ENCODE results near the gene MMRN1.

MMRN1 gene

DNA sequence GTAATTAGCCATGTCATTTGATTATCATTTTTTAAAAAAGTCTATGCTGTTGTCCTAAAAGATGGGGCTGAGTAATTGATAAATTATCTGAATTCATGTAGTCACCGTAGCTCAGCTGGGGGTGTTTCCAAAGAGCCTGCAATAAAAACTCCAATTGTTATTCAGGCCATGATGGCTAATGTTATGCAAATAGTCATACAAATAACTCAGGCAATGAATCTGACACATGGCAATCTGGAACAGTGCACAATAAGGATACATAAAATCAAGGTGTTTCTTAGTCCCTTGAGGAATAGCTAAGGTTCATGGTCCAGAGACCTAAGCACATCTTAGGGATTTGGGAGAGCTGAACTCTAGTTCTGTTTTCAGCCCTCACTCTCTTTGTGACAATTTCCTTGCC lies 15.2 kb downstream of the MMRN1 start:
- no peak for DNase-seq

GRCh38 chr4:89913623-89914022 lies 19.0 kb downstream of the MMRN1 start:
- DNase-seq: no peak

- no peak for DNase-seq
These were observed 20.2 kb downstream of the MMRN1 start for GRCh38 chr4:89914609-89915550.

DNA sequence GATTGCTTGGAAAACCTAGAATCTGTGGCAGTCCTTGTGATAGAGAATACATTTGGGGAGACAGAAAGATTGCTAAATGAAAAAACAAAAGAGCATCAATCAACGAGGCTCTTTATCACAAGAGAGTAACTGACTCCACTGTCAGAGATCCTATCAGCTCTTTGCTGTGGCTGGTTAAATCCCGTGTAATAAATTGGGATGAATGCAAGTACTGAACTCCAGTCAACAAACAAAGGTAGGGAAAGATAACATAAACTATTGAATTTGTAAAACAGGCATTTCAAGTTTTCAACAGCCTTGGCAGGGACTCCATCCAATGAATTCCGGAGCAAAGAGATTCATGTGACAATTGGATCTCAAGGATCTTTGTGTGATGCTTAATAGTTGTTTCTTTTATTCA lies 21.3 kb downstream of the MMRN1 start:
- no peak for DNase-seq

DNA sequence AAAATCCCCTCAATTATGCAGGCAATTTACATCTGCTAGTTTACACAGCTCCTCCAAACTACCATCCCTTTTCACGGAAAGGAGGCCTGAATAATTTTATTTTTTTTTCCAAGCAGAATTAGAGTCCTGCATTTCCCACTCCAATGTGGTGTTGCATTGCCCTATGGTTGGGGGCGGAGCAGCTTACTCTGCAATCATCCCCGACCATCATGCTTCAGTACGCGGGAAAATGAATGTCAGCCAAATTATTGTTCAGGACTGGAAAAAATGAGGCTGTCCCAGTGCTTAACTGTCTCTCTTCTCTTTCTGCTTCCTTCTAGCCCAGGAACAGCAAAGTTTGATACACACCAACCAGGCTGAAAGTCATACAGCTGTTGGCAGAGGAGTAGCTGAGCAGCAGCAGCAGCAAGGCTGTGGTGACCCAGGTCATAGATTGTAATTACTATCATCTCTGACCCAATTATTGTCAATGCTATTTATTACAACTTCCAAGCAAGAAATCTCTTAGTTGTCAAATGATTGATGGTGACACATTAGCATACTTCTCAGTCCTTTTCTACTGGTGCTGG lies 28.3 kb downstream of the MMRN1 start:
- no peak for DNase-seq

DNA sequence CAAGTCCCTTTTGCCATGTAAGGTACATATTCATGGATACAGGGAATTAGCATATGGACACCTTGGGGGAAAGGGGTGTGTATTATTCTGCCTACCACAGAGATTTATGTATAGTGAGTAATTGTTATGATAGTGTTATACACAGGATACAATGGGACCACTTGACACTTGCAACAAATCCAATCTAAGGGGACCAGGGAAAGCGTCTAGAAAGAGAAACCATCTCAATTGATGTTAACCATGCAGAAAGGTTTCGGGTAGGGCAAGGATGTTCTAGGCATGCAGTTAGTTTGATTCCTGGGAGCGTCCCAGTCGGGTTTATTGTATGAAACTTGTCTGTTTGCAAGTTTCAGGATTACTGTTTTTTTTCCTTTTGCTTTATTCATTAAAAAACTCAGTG lies 34.2 kb downstream of the MMRN1 start:
- DNase-seq: no peak

DNA sequence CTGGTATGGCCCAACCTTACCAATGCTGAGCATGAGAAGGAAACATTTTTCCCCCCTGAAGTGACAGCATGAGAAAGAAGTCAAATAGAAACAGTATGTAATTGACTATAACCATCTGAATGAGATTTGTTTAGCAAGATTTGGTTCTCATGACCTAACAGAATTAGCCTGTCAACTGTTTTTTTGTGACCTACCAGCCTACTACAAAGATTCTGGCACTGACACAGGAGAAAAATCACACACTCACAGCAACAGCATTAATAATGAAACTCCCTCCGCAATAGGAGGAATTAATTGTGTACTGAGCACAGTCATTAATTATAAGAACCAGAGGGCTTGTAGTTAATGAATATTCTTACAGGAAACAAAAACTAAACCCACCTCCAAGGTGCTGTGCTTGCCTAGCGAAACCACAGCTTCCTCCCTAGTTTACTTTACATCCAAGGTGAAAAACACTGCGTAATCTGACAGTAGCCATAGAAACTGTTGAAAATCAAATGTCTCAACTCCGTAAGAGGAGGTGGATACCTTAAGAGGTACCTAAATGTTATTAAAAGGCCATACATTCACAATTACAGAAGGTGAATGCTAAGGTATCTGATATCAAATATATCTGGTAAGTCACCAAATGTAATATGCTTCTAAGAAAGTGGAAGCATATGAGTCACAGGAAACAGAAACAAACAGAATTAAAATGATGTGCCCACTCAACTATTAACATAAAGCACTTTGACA lies 34.9 kb downstream of the MMRN1 start:
- DNase-seq: no peak

GRCh38 chr4:89939546-89939945 lies 44.9 kb downstream of the MMRN1 start:
- DNase-seq: no peak

DNA sequence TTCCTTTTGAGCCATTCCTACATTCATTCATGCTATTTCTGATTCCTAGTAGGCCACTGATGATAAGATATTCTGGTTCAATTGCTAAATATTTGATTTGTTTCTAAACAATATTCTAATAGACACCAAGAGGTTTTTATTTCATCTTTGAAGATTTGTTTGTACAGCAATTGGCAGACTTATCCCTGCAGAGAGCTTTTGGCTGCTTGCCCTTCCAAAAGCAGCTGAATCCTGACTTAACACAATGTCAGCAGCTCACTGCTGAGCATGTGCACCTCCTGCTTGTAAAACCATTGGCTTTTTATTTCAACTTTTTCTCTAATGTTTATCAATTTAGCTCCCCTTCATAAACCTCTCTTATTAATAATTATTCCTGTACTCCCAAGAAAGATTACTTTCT lies 45.3 kb downstream of the MMRN1 start:
- DNase-seq: no peak

GRCh38 chr4:89942811-89943210 lies 48.2 kb downstream of the MMRN1 start:
- no peak for DNase-seq

DNA sequence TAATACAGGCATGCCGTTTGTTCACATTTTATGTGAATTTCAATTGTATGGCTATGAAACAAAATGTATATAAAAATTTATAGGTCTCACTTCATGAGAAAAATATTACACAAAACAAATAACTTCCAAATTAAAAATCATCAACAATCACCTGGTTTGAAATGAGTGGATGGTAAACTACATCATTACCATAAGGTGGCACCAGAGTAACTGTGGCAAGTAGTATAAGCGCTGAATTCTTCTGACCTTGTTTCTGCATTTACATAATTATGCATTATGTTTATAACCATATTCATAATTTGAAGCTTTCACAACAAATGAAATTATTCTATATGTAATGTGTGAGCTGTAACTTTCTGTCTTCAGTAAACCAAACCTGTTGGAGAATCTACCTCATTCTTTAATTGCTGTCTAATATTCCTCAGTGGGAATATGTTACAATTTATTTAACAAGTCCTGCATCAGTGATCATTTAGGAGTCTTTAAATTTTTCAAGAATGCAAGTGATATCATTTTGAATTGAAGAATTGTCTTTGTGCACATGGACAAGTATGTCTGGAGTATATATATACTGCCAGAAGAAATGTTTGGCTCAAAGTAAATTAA lies 55.2 kb downstream of the MMRN1 start:
- DNase-seq: no peak

- no peak for DNase-seq
These were observed 57.8 kb downstream of the MMRN1 start for GRCh38 chr4:89952458-89952857.

DNA sequence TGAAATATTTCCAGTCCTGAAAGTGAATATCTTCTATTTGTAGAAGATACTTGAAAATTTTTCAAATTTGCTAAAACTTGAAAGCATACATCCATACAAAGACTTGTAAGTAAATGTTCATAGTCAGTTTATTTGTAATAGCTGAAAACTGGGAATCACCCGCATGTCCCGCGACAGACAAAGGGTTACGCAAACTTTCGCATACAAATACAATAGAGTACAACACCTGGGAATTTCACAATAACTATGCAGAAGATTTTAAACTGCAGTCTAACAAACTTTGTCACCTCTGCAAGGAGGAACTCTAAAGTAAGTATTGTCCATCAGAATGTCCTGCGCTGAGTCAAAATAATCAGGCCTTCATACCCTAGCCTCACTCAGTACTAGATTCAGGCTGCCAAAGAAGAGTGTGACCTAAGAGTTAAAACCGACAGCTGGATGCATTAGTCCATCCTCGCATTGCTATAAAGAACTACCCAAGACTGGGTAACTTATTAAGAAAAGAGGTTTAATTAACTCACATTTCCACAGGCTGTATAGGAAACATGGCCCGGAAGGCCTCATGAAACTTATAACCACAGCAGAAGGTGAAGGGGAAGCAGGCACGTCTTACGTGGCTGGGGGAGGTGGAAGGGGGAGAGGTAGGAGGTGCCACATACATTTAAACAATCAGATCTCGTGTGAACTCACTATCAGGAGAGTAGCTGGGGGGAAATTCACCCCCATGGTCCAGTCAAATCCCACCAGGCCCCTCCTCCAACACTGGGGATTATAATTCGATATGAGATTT lies 60.4 kb downstream of the MMRN1 start:
- no peak for DNase-seq

- DNase-seq: no peak
These were observed 62.6 kb downstream of the MMRN1 start for GRCh38 chr4:89957046-89957926.

DNA sequence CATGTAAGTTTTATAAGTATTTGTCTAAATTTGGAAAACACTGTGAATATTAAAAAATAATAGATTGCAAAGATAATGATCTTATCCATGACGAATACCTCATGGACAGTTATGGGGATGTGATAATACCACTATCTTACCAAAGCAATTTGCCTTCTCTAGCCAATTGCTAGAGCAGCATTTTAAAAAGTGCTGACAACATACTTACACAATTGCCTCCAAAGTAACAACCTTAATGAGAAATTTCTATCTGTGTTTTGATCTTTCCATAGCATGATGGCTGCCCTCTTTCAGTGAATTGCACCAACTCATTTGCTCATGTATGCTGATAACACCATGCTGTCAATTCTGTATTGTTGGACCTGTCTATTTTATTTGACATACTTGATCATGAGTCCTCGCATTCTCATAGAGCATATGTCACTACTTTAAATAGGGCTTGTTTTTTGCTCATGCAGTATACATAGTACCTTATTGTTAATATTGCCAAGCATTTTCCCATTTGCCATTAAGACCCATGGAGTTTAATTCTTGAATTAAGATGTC lies 87.2 kb downstream of the MMRN1 start:
- DNase-seq: no peak

DNA sequence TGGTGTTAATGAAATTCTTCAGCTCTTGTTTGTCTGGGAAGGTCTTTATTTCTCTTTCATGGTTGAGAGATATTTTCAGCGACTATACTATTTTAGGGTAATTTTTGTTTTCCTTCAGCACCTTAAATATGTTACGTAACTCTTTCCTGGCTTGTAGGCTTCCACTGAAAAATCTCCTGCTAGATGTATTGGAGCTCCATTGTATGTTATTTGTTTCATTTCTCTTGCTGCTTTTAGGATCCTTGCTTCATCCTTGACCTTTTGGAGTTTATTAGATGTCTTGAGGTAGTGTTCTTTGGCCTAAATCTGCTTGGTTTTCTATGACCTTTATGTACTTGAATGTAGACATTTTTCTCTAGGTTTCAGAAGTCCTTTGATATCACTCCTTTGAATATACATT lies 93.6 kb downstream of the MMRN1 start:
- DNase-seq: no peak

GRCh38 chr4:89992744-89993143 lies 98.1 kb downstream of the MMRN1 start:
- DNase-seq: no peak

DNA sequence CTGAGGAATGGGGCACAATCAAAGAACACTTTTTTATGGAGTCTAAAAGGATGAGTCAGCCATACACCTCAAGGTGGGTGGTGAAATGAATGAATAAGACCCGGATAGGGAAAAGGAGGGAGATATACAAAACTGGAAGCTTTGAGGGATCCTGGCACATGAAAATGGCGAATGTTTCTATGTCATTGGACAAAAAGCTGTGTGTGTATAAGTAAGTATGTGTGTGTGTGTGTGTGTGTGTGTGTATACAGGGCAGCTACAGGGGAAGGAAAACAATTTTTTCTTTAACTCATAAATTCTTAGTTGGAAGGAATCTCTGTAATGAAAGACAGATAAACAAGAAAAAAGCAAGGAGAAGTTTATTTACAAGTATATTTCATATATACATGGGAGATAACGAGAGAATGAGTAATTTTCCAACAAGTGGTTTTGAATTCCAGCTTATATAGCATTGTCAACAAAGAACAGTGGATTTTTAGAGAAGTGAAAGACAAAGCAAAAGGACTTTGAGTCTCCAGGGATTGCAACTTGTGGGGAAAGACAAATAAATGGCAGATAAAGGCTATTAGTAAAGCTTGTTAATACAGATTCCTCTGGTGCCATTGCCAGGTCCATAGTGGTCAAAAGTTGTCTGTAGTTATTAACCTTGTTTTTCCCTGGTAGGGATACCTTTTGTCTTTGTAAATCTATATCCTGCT lies 99.7 kb downstream of the MMRN1 start:
- no peak for DNase-seq

- no peak for DNase-seq
These were observed 100.4 kb downstream of the MMRN1 start for GRCh38 chr4:89995006-89995405.

DNA sequence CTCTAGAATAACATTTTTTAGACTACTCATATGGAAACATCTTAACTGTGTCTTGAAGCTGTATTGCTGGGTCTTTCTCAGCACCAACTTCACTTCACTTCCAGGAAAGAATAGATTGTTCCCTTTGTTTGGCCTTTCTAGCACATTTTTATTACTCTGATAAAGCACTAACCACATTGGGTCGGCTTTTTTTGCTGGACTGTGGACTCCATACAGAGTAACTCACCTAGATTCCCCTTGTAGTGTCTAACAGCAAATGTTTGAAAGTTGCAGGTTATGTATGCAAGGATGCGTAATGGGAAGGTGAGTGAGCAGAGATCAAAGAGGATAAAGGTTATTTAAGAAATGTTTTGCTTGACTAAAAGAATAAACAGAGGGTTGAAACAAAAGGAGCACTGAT lies 101.2 kb downstream of the MMRN1 start:
- no peak for DNase-seq
